GM18498 (cell line): Measurements from ENCODE around the gene OR4N2.
"Not testable (repeated sequence)": the region's sequence is repeated elsewhere in the genome, so short reads cannot be mapped to it uniquely, and the experiment has no call there.

Experiments
- ATAC-seq: cut with Tn5 transposase; IDR thresholded peaks from one replicate; pipeline ENCODE4 v1.9.1; 2021; ENCODE audit warnings: mild to moderate bottlenecking, moderate library complexity; ENCODE audit not compliant: unreplicated experiment

The OR4N2 gene

GRCh38 chr14:19834203-19834848, 30.8 kb downstream of the OR4N2 start:
- not testable (repeated sequence) for ATAC-seq

GRCh38 chr14:19838433-19838832, 34.9 kb downstream of the OR4N2 start:
- ATAC-seq: no peak

- ATAC-seq: no peak
These were observed 47.8 kb downstream of the OR4N2 start for GRCh38 chr14:19851365-19851764.

- ATAC-seq: not testable (repeated sequence)
These were observed 62.6 kb downstream of the OR4N2 start for GRCh38 chr14:19866061-19866669.

- no peak for ATAC-seq
These were observed 69.6 kb downstream of the OR4N2 start for GRCh38 chr14:19873178-19873577.

GRCh38 chr14:19874842-19875241, 71.3 kb downstream of the OR4N2 start, which contains the start of gene OR4K2:
Gene OR4K2, plus strand, starts transcription at chr14:19875142. Its CDS starts 1,126 bp downstream, at chr14:19876268.
- no peak for ATAC-seq

GRCh38 chr14:19878029-19878642, 74.6 kb downstream of the OR4N2 start:
- no peak for ATAC-seq
